ENCODE data around the gene ISG20L2. TPM values are rescaled to one million over a fixed set of nuclear protein-coding genes. Genes with fewer than 3 reads are reported as not detected.
A peak's percentile ranks its signal among the peaks of the same experiment; 100 is the strongest.

ISG20L2 gene
- total and polyA plus RNA-seq, 2 experiments from 2014 or later, result 23.1 to 34.9 TPM

GRCh38 chr1:156743367-156744302 is 15.1 kb upstream of the ISG20L2 start:
- H3K4me1 Mint-ChIP-seq, result peaks cover 50% of the 10 kb centered on the region
- Histone ChIP-seq H3K36me3 (ENCODE audit: insufficient read depth) (peaks cover 5% of the 10 kb centered on the region; the same call in 1 of the 2 replicates), H3K27me3 (ENCODE audit: insufficient read depth) (no peaks in the 10 kb centered on the region), H3F3A (replicated peaks; ENCODE audit: low read depth) (peaks cover 39% of the 10 kb centered on the region), H3K9me2 (ENCODE audit: insufficient read depth) (no peaks in the 10 kb centered on the region), H3K4me3 (no peak overlapping the region), H3K4me2 (no peak overlapping the region), H3K79me2 (replicated peaks; ENCODE audit: insufficient read depth) (peaks cover 43% of the 10 kb centered on the region), H2AFZ (no peak overlapping the region), H3K27ac (ENCODE audit: low read depth) (no peak overlapping the region; the same call in 1 of the 2 replicates), H4K20me1 (replicated peaks; ENCODE audit: insufficient read depth) (peaks cover 9% of the 10 kb centered on the region), H3K4me1 (ENCODE audit: insufficient read depth) (peaks cover 52% of the 10 kb centered on the region)
- no peaks in the 10 kb centered on the region; the same call in 1 of the 3 replicates for H3K9me3 Mint-ChIP-seq
- peaks cover 46% of the 10 kb centered on the region for H3K36me3 Mint-ChIP-seq (ENCODE audit: low read depth)
- 0 out of 2 replicates have a peak overlapping the region, but pooled peaks have one; percentile 58 for H3K27ac Mint-ChIP-seq
- DNase-seq (ENCODE audit: low spot score) (no peak), ATAC-seq (no peak)
- peaks cover 36% of the 10 kb centered on the region for H3K27me3 Mint-ChIP-seq (ENCODE audit: insufficient read depth, low read depth, poor library complexity)
- no peak overlapping the region for H3K4me3 Mint-ChIP-seq
- TF ChIP-seq JUNB (IDR thresholded peaks at IDR 0.05; ENCODE audit: unreplicated experiment) (no peak), CREB1 (CRISPR knock-in tag; IDR thresholded peaks at IDR 0.05; ENCODE audit: low read depth) (no peak), NANOG (IDR thresholded peaks at IDR 0.05; ENCODE audit: borderline replicate concordance) (no peak), REST (IDR thresholded peaks at IDR 0.05; ENCODE audit: unreplicated experiment) (no peak), EZH2phosphoT487 (IDR thresholded peaks at IDR 0.05; ENCODE audit: unreplicated experiment) (no peak), POLR2AphosphoS5 (IDR thresholded peaks at IDR 0.05; ENCODE audit: low read depth) (no peak), EZH2 (IDR thresholded peaks at IDR 0.05; ENCODE audit: low read depth, unreplicated experiment) (no peak), ZNF114 (CRISPR knock-in tag; IDR thresholded peaks at IDR 0.05) (no peak), STAT1 (IDR thresholded peaks at IDR 0.05; ENCODE audit: unreplicated experiment) (no peak), ZNF331 (CRISPR knock-in tag; IDR thresholded peaks at IDR 0.05; ENCODE audit: low read depth) (no peak)
- TF ChIP-seq, protein P1, sequence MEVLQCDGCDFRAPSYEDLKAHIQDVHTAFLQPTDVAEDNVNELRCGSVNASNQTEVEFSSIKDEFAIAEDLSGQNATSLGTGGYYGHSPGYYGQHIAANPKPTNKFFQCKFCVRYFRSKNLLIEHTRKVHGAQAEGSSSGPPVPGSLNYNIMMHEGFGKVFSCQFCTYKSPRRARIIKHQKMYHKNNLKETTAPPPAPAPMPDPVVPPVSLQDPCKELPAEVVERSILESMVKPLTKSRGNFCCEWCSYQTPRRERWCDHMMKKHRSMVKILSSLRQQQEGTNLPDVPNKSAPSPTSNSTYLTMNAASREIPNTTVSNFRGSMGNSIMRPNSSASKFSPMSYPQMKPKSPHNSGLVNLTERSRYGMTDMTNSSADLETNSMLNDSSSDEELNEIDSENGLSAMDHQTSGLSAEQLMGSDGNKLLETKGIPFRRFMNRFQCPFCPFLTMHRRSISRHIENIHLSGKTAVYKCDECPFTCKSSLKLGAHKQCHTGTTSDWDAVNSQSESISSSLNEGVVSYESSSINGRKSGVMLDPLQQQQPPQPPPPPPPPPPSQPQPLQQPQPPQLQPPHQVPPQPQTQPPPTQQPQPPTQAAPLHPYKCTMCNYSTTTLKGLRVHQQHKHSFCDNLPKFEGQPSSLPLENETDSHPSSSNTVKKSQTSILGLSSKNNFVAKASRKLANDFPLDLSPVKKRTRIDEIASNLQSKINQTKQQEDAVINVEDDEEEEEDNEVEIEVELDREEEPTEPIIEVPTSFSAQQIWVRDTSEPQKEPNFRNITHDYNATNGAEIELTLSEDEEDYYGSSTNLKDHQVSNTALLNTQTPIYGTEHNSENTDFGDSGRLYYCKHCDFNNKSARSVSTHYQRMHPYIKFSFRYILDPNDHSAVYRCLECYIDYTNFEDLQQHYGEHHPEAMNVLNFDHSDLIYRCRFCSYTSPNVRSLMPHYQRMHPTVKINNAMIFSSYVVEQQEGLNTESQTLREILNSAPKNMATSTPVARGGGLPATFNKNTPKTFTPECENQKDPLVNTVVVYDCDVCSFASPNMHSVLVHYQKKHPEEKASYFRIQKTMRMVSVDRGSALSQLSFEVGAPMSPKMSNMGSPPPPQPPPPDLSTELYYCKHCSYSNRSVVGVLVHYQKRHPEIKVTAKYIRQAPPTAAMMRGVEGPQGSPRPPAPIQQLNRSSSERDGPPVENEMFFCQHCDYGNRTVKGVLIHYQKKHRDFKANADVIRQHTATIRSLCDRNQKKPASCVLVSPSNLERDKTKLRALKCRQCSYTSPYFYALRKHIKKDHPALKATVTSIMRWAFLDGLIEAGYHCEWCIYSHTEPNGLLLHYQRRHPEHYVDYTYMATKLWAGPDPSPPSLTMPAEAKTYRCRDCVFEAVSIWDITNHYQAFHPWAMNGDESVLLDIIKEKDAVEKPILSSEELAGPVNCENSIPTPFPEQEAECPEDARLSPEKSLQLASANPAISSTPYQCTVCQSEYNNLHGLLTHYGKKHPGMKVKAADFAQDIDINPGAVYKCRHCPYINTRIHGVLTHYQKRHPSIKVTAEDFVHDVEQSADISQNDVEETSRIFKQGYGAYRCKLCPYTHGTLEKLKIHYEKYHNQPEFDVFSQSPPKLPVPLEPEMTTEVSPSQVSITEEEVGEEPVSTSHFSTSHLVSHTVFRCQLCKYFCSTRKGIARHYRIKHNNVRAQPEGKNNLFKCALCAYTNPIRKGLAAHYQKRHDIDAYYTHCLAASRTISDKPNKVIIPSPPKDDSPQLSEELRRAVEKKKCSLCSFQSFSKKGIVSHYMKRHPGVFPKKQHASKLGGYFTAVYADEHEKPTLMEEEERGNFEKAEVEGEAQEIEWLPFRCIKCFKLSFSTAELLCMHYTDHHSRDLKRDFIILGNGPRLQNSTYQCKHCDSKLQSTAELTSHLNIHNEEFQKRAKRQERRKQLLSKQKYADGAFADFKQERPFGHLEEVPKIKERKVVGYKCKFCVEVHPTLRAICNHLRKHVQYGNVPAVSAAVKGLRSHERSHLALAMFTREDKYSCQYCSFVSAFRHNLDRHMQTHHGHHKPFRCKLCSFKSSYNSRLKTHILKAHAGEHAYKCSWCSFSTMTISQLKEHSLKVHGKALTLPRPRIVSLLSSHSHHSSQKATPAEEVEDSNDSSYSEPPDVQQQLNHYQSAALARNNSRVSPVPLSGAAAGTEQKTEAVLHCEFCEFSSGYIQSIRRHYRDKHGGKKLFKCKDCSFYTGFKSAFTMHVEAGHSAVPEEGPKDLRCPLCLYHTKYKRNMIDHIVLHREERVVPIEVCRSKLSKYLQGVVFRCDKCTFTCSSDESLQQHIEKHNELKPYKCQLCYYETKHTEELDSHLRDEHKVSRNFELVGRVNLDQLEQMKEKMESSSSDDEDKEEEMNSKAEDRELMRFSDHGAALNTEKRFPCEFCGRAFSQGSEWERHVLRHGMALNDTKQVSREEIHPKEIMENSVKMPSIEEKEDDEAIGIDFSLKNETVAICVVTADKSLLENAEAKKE (CRISPR knock-in tag; IDR thresholded peaks at IDR 0.05), result no peak
- TF ChIP-seq, protein P2, sequence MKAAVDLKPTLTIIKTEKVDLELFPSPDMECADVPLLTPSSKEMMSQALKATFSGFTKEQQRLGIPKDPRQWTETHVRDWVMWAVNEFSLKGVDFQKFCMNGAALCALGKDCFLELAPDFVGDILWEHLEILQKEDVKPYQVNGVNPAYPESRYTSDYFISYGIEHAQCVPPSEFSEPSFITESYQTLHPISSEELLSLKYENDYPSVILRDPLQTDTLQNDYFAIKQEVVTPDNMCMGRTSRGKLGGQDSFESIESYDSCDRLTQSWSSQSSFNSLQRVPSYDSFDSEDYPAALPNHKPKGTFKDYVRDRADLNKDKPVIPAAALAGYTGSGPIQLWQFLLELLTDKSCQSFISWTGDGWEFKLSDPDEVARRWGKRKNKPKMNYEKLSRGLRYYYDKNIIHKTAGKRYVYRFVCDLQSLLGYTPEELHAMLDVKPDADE (IDR thresholded peaks at IDR 0.05), result no peak
- TF ChIP-seq, protein P3, sequence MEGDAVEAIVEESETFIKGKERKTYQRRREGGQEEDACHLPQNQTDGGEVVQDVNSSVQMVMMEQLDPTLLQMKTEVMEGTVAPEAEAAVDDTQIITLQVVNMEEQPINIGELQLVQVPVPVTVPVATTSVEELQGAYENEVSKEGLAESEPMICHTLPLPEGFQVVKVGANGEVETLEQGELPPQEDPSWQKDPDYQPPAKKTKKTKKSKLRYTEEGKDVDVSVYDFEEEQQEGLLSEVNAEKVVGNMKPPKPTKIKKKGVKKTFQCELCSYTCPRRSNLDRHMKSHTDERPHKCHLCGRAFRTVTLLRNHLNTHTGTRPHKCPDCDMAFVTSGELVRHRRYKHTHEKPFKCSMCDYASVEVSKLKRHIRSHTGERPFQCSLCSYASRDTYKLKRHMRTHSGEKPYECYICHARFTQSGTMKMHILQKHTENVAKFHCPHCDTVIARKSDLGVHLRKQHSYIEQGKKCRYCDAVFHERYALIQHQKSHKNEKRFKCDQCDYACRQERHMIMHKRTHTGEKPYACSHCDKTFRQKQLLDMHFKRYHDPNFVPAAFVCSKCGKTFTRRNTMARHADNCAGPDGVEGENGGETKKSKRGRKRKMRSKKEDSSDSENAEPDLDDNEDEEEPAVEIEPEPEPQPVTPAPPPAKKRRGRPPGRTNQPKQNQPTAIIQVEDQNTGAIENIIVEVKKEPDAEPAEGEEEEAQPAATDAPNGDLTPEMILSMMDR (conservative IDR thresholded peaks at IDR 0.05; ENCODE audit: low read depth in 2 of 2), result no peak

Measured in GM23338 (cell line).